CD4-positive, alpha-beta T cell (primary cell): ENCODE results near the gene PTPRO. TPM values are rescaled to one million over a fixed set of nuclear protein-coding genes. Genes with fewer than 3 reads are reported as not detected.

Source experiments
- ATAC-seq: fragments of 200-7000 bp; cut with Tn5 transposase; one replicate; pipeline ENCODE4 v1.10.0; 2022; ENCODE audit warnings: mild to moderate bottlenecking; ENCODE audit not compliant: poor library complexity
- CTCF ChIA-PET: fragments of 350-600 bp; sonication (Branson Sonifier 250); formaldehyde crosslinking; loops from one replicate; lab custom pipeline; 2021; ENCODE audit warnings: antibody characterized with exemption, inconsistent platforms; lab: Charles Lee
- POLR2A ChIA-PET: fragments of 350-600 bp; sonication (Branson Sonifier 250); formaldehyde crosslinking; loops from one replicate; lab custom pipeline; 2021; ENCODE audit warnings: antibody characterized with exemption, inconsistent platforms; lab: Charles Lee
- DNase-seq, 14 experiments: peaks; one replicate each; pipeline ENCODE4 v3.0.0-alpha.2; 2013 to 2020; ENCODE audit warnings: mixed read lengths in 2 of 14
- H3K27ac ChIP-seq, 2 donors: one replicate each; pipeline versions ENCODE4 v1.5.1 to v1.7.0; 2013; ENCODE audit warnings: low read length in 2 of 2, low read depth in 1 of 2, mild to moderate bottlenecking in 1 of 2
- H3K27me3 ChIP-seq, 2 experiments: 1 replicate in 1 of 2; 2 replicates in 1 of 2; pipeline versions ENCODE4 v1.6.1 to v1.7.0; 2013; ENCODE audit warnings: low read length in 2 of 2, control low read depth in 1 of 2, mild to moderate bottlenecking in 1 of 2, moderate library complexity in 1 of 2; ENCODE audit not compliant: insufficient read depth in 2 of 2, control insufficient read depth in 1 of 2
- H3K36me3 ChIP-seq: one replicate; pipeline ENCODE4 v1.6.1; 2013; ENCODE audit warnings: low read length, control low read depth; ENCODE audit not compliant: insufficient read depth
- H3K4me1 ChIP-seq: one replicate; pipeline ENCODE4 v1.6.1; 2013; ENCODE audit warnings: low read length, control low read depth; ENCODE audit not compliant: insufficient read depth
- H3K4me3 ChIP-seq: one replicate; pipeline ENCODE4 v1.5.1; 2013; ENCODE audit warnings: mild to moderate bottlenecking, low read length, moderate library complexity
- H3K9me3 ChIP-seq, 2 experiments: 1 replicate in 1 of 2; 2 replicates in 1 of 2; pipeline versions ENCODE4 v1.6.1 to v1.7.0; 2013; ENCODE audit warnings: low read length in 2 of 2, mild to moderate bottlenecking in 2 of 2, control low read depth in 1 of 2, moderate library complexity in 1 of 2; ENCODE audit not compliant: control insufficient read depth in 1 of 2, insufficient read depth in 1 of 2
- H3K27ac Mint-ChIP-seq: one replicate; pipeline ENCODE4 v1.8.0; 2020; ENCODE audit warnings: mixed read lengths
- H3K27me3 Mint-ChIP-seq: one replicate; pipeline ENCODE4 v1.8.0; 2021; ENCODE audit warnings: mixed read lengths
- H3K36me3 Mint-ChIP-seq: one replicate; pipeline ENCODE4 v1.8.0; 2021; ENCODE audit warnings: low read depth, mixed read lengths
- H3K4me1 Mint-ChIP-seq: one replicate; pipeline ENCODE4 v1.8.0; 2021; ENCODE audit warnings: low read depth, mixed read lengths
- H3K4me3 Mint-ChIP-seq: one replicate; pipeline ENCODE4 v1.8.0; 2020; ENCODE audit warnings: mild to moderate bottlenecking, mixed read lengths
- H3K9me3 Mint-ChIP-seq: one replicate; pipeline ENCODE4 v1.8.0; 2020; ENCODE audit warnings: mixed read lengths
- intact Hi-C, 2 experiments: fragments of 100-400 bp; cut with DNase I in 1 of 2; cut with micrococcal nuclease in 1 of 2; formaldehyde crosslinking; loops; one replicate each; pipeline versions ENCODE4 v1.15.1 to v1.9.0; 2023 to 2025; cut with DNase I, micrococcal nuclease
- polyA plus RNA-seq, 2 donors: library from polyadenylated mRNA; unstranded; fragments of 120-200 nt; gene quantifications; one replicate each; pipeline ENCODE4 v1.2.1, GENCODE V29; 2013
- total RNA-seq, 174 experiments: library from RNA in 2 of 174; stranded (reverse) in 2 of 174; gene quantifications; one replicate each; pipeline ENCODE4 v1.2.3 and lab custom pipeline; 2021 to 2026
- TF ChIP-seq, protein P1 (sequence below): fragments of 200-600 bp; IDR thresholded peaks from one replicate; pipeline ENCODE4 v1.8.0; 2022; ENCODE audit warnings: antibody characterized with exemption, mild to moderate bottlenecking

Gene PTPRO
- total RNA-seq (1 to 10 TPM; 2.1 to 2.8 TPM), total RNA-seq (lab: John Stamatoyannopoulos, UW) (0 to 39.2 (median 7.6) reads per million in 172 experiments)
- polyA plus RNA-seq (2013, experiment 1 of 2): 3.9 TPM
- polyA plus RNA-seq (2013, experiment 2 of 2): 3.9 TPM

GRCh38 chr12:15322164-15323061, at the start of gene PTPRO:
Gene PTPRO, plus strand, starts transcription at chr12:15322508.
- Mint-ChIP-seq H3K27me3 (peaks cover 74% of the 10 kb centered on the region), H3K36me3 (no peaks in the 10 kb centered on the region), H3K4me3 (no peak within 1 kb of the TSS), H3K9me3 (no peaks in the 10 kb centered on the region), H3K27ac (no peak within 1 kb of the TSS), H3K4me1 (peaks cover 8% of the 10 kb centered on the region)
- H3K4me1 ChIP-seq: peaks cover 8% of the 10 kb centered on the region
- ATAC-seq (no peak), DNase-seq (no peak)
- no peak within 1 kb of the TSS for H3K27ac ChIP-seq
- intact Hi-C loops: no loop called here
- TF ChIP-seq, protein P1, sequence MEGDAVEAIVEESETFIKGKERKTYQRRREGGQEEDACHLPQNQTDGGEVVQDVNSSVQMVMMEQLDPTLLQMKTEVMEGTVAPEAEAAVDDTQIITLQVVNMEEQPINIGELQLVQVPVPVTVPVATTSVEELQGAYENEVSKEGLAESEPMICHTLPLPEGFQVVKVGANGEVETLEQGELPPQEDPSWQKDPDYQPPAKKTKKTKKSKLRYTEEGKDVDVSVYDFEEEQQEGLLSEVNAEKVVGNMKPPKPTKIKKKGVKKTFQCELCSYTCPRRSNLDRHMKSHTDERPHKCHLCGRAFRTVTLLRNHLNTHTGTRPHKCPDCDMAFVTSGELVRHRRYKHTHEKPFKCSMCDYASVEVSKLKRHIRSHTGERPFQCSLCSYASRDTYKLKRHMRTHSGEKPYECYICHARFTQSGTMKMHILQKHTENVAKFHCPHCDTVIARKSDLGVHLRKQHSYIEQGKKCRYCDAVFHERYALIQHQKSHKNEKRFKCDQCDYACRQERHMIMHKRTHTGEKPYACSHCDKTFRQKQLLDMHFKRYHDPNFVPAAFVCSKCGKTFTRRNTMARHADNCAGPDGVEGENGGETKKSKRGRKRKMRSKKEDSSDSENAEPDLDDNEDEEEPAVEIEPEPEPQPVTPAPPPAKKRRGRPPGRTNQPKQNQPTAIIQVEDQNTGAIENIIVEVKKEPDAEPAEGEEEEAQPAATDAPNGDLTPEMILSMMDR: no peak
- CTCF ChIA-PET: no interaction called here
- no peaks in the 10 kb centered on the region for H3K9me3 ChIP-seq
- H3K4me3 ChIP-seq: no peak within 1 kb of the TSS
- POLR2A ChIA-PET: no interaction called here
- no peaks in the 10 kb centered on the region for H3K36me3 ChIP-seq
- H3K27me3 ChIP-seq: peaks cover 5 to 38% of the 10 kb centered on the region in 2 experiments

GRCh38 chr12:15273896-15274295, 48.4 kb upstream of the PTPRO start:
- intact Hi-C loops: loop anchor here in 1 of 2 experiments (10.0 kb wide), 1 partner anchor 251 kb away; no protein-coding TSS in a partner anchor
- no peaks in the 10 kb centered on the region for H3K36me3 ChIP-seq
- no peaks in the 10 kb centered on the region for H3K36me3 Mint-ChIP-seq
- peaks cover 2% of the 10 kb centered on the region for H3K4me1 ChIP-seq
- H3K9me3 Mint-ChIP-seq: no peaks in the 10 kb centered on the region
- POLR2A ChIA-PET: no interaction called here
- no peak overlapping the region for H3K4me3 ChIP-seq
- no peaks in the 10 kb centered on the region for H3K9me3 ChIP-seq
- peaks cover 2 to 5% of the 10 kb centered on the region in 2 experiments for H3K27me3 ChIP-seq
- DNase-seq: no peak
- no peak for ATAC-seq
- no peak overlapping the region for H3K27ac Mint-ChIP-seq
- H3K4me1 Mint-ChIP-seq: peaks cover 2% of the 10 kb centered on the region
- peaks cover 9% of the 10 kb centered on the region for H3K27me3 Mint-ChIP-seq
- no peak overlapping the region for H3K27ac ChIP-seq
- no peak overlapping the region for H3K4me3 Mint-ChIP-seq
- TF ChIP-seq, protein P1: no peak
- CTCF ChIA-PET: interaction anchor here (1.3 kb wide), 1 partner anchor 11 kb away, joined by 3 read pairs; no protein-coding TSS in a partner anchor

DNA sequence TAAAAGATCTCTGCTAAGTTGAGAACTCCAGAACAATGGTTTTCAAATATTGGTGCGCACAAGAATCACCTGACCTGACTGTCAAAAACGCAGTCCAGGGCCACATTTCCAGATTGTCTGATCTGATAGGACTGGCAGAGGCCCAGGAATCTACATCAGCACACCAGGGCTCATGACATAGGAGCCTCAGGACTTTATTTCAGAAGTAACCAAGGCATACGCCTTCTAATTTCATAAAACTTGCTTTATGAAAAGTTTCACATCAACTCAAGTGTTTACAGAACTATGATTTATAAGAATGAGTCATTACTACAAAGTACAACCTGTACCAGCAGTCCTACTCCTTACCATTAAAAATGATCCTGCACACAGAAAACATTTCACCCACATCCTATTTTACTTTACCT, 47.7 kb upstream of the PTPRO start:
- no peaks in the 10 kb centered on the region for H3K9me3 Mint-ChIP-seq
- Histone ChIP-seq H3K36me3 (no peaks in the 10 kb centered on the region), H3K27me3 (peaks cover 2 to 6% of the 10 kb centered on the region in 2 experiments), H3K27ac (no peak overlapping the region), H3K4me3 (no peak overlapping the region), H3K4me1 (peaks cover 8% of the 10 kb centered on the region), H3K9me3 (no peaks in the 10 kb centered on the region)
- no peaks in the 10 kb centered on the region for H3K36me3 Mint-ChIP-seq
- CTCF ChIA-PET: interaction anchor here (1.3 kb wide), 1 partner anchor 11 kb away, joined by 3 read pairs; no protein-coding TSS in a partner anchor
- no peak for DNase-seq
- H3K4me3 Mint-ChIP-seq: no peak overlapping the region
- TF ChIP-seq, protein P1: no peak
- POLR2A ChIA-PET: no interaction called here
- no peak for ATAC-seq
- intact Hi-C loops: loop anchor here in 1 of 2 experiments (10.0 kb wide), 1 partner anchor 250 kb away; no protein-coding TSS in a partner anchor
- H3K27ac Mint-ChIP-seq: no peak overlapping the region
- H3K4me1 Mint-ChIP-seq: peaks cover 9% of the 10 kb centered on the region
- H3K27me3 Mint-ChIP-seq: peaks cover 9% of the 10 kb centered on the region
